DND-41 (cell line): ENCODE results near the gene EFNA3.

Experiments used
- CTCF ChIP-seq: IDR thresholded peaks from 2 replicates; pipeline ENCODE4 v1.5.1; 2012; ENCODE audit warnings: borderline replicate concordance, low read length, moderate library complexity, mild to moderate bottlenecking; ENCODE audit not compliant: poor library complexity, severe bottlenecking; ENCODE audit errors: extremely low read depth
- EZH2 ChIP-seq: IDR thresholded peaks from 3 replicates; pipeline ENCODE4 v1.6.1; 2012; ENCODE audit warnings: borderline replicate concordance, low read depth, mild to moderate bottlenecking, moderate library complexity, low read length, inconsistent platforms; ENCODE audit not compliant: severe bottlenecking

GRCh38 chr1:155066777-155067176 lies 11.9 kb upstream of the EFNA3 start:
- no peak for TF ChIP-seq CTCF
- TF ChIP-seq EZH2: no peak
